HTR-8/SVneo (cell line): Measurements from ENCODE around the gene PRMT7.
A peak's percentile ranks its signal among the peaks of the same experiment; 100 is the strongest.
"Not testable (repeated sequence)": the region's sequence is repeated elsewhere in the genome, so short reads cannot be mapped to it uniquely, and the experiment has no call there.

Source experiments
- DNase-seq: peaks from one replicate; pipeline ENCODE4 v3.0.0; 2011; ENCODE audit warnings: low spot score, mixed read lengths; ENCODE audit not compliant: insufficient read length
- FAIRE-seq: peaks from 2 replicates; lab custom pipeline; 2011; peaks lifted over from hg19 to GRCh38; lab: Jason Lieb, UNC

The PRMT7 gene

GRCh38 chr16:68282064-68282452 is 28.8 kb upstream of the PRMT7 start:
- FAIRE-seq (no peak), DNase-seq (no peak)

- DNase-seq, result no peak
- no peak for FAIRE-seq
Observed at GRCh38 chr16:68283346-68283745, 27.5 kb upstream of the PRMT7 start.

GRCh38 chr16:68283801-68284598 is 26.8 kb upstream of the PRMT7 start:
- no peak for FAIRE-seq
- no peak for DNase-seq

- DNase-seq, result no peak
- no peak for FAIRE-seq
Observed at GRCh38 chr16:68284847-68285246, 26.0 kb upstream of the PRMT7 start.

GRCh38 chr16:68285683-68286082 is 25.1 kb upstream of the PRMT7 start:
- DNase-seq, result no peak
- no peak for FAIRE-seq

- FAIRE-seq, result no peak
- no peak for DNase-seq
Observed at GRCh38 chr16:68286153-68287074, 24.4 kb upstream of the PRMT7 start.

GRCh38 chr16:68287276-68288251 is 23.3 kb upstream of the PRMT7 start:
- no peak for FAIRE-seq
- DNase-seq, result peak; percentile 64

- DNase-seq (no peak), FAIRE-seq (no peak)
Observed at GRCh38 chr16:68288252-68288650, 22.6 kb upstream of the PRMT7 start.

- not testable (repeated sequence) for DNase-seq, FAIRE-seq
Observed at GRCh38 chr16:68288796-68289195, 22.0 kb upstream of the PRMT7 start.

GRCh38 chr16:68289202-68289601 is 21.6 kb upstream of the PRMT7 start:
- FAIRE-seq, result no peak
- no peak for DNase-seq

GRCh38 chr16:68289621-68290329 is 21.0 kb upstream of the PRMT7 start:
- FAIRE-seq, result no peak
- DNase-seq, result no peak

- FAIRE-seq (no peak), DNase-seq (no peak)
Observed at GRCh38 chr16:68290450-68290849, 20.4 kb upstream of the PRMT7 start.

GRCh38 chr16:68291227-68291626 is 19.6 kb upstream of the PRMT7 start:
- no peak for DNase-seq
- FAIRE-seq, result no peak

GRCh38 chr16:68292425-68292824 is 18.4 kb upstream of the PRMT7 start:
- DNase-seq (no peak), FAIRE-seq (no peak)

- no peak for FAIRE-seq
- no peak for DNase-seq
Observed at GRCh38 chr16:68296291-68296690, 14.5 kb upstream of the PRMT7 start.

- DNase-seq (no peak), FAIRE-seq (no peak)
Observed at GRCh38 chr16:68296693-68297092, 14.1 kb upstream of the PRMT7 start.

- FAIRE-seq (no peak), DNase-seq (no peak)
Observed at GRCh38 chr16:68297908-68298307, 12.9 kb upstream of the PRMT7 start.

GRCh38 chr16:68298312-68298711 is 12.5 kb upstream of the PRMT7 start:
- DNase-seq (no peak), FAIRE-seq (no peak)

GRCh38 chr16:68298907-68299561 is 11.8 kb upstream of the PRMT7 start:
- no peak for FAIRE-seq
- DNase-seq, result no peak
